ENCODE data around the gene MICAL2. TPM values are rescaled to one million over a fixed set of nuclear protein-coding genes. Genes with fewer than 3 reads are reported as not detected.

Gene MICAL2
- total RNA-seq, 1 donor from 2014 or later, result 20.8 TPM

- peak; percentile 25 for DNase-seq (ENCODE audit: extremely low spot score, unreplicated experiment)
- Mint-ChIP-seq H3K9me3 (ENCODE audit: unreplicated experiment) (no peaks in the 10 kb centered on the region), H3K27ac (ENCODE audit: unreplicated experiment) (peak overlapping the region; percentile 97), H3K4me3 (ENCODE audit: unreplicated experiment) (no peak overlapping the region), H3K4me1 (ENCODE audit: unreplicated experiment) (peaks cover 73% of the 10 kb centered on the region), H3K27me3 (ENCODE audit: unreplicated experiment) (no peaks in the 10 kb centered on the region), H3K36me3 (ENCODE audit: unreplicated experiment) (no peaks in the 10 kb centered on the region)
- no peak for TF ChIP-seq CTCF (IDR thresholded peaks at IDR 0.05)
These were observed 174.7 kb downstream of the MICAL2 start for GRCh38 chr11:12285106-12285505.

- Mint-ChIP-seq H3K27ac (ENCODE audit: unreplicated experiment) (peak overlapping the region; percentile 97), H3K4me1 (ENCODE audit: unreplicated experiment) (peaks cover 70% of the 10 kb centered on the region), H3K4me3 (ENCODE audit: unreplicated experiment) (no peak overlapping the region), H3K27me3 (ENCODE audit: unreplicated experiment) (no peaks in the 10 kb centered on the region), H3K36me3 (ENCODE audit: unreplicated experiment) (no peaks in the 10 kb centered on the region), H3K9me3 (ENCODE audit: unreplicated experiment) (no peaks in the 10 kb centered on the region)
- no peak for TF ChIP-seq CTCF (IDR thresholded peaks at IDR 0.05)
- peak; percentile 75 for DNase-seq (ENCODE audit: extremely low spot score, unreplicated experiment)
These were observed 175.4 kb downstream of the MICAL2 start for GRCh38 chr11:12285811-12286222.

- Mint-ChIP-seq H3K36me3 (ENCODE audit: unreplicated experiment) (no peaks in the 10 kb centered on the region), H3K4me3 (ENCODE audit: unreplicated experiment) (peak overlapping the region; percentile 11), H3K27ac (ENCODE audit: unreplicated experiment) (peak overlapping the region; percentile 97), H3K27me3 (ENCODE audit: unreplicated experiment) (no peaks in the 10 kb centered on the region), H3K4me1 (ENCODE audit: unreplicated experiment) (peaks cover 69% of the 10 kb centered on the region), H3K9me3 (ENCODE audit: unreplicated experiment) (no peaks in the 10 kb centered on the region)
- DNase-seq (ENCODE audit: extremely low spot score, unreplicated experiment), result no peak
- TF ChIP-seq CTCF (IDR thresholded peaks at IDR 0.05), result no peak
These were observed 176.2 kb downstream of the MICAL2 start for GRCh38 chr11:12286606-12287005.

- Mint-ChIP-seq H3K4me1 (ENCODE audit: unreplicated experiment) (peaks cover 65% of the 10 kb centered on the region), H3K27ac (ENCODE audit: unreplicated experiment) (peak overlapping the region; percentile 97)
- DNase-seq (ENCODE audit: extremely low spot score, unreplicated experiment), result peak; percentile 87
These were observed 176.6 kb downstream of the MICAL2 start for GRCh38 chr11:12287009-12287373.

More at GRCh38 chr11:12287009-12287373, 176.6 kb downstream of the MICAL2 start:
- no peaks in the 10 kb centered on the region for H3K9me3 Mint-ChIP-seq (ENCODE audit: unreplicated experiment)
- H3K36me3 Mint-ChIP-seq (ENCODE audit: unreplicated experiment), result no peaks in the 10 kb centered on the region
- no peaks in the 10 kb centered on the region for H3K27me3 Mint-ChIP-seq (ENCODE audit: unreplicated experiment)
- no peak for TF ChIP-seq CTCF (IDR thresholded peaks at IDR 0.05)
- H3K4me3 Mint-ChIP-seq (ENCODE audit: unreplicated experiment), result peak overlapping the region; percentile 33

Data from osteocyte (in vitro differentiated cells).